Activated CD4-positive, alpha-beta T cell treated with anti-CD3 and anti-CD28 coated beads, Interleukin-2, amount 50 U/mL, for 4 hours (primary cell): ENCODE measurements around the gene ANKRD10.

Experiments
- DNase-seq, 2 experiments: peaks; one replicate each; pipeline ENCODE4 v3.0.0-alpha.2; 2020

ANKRD10 gene

DNA sequence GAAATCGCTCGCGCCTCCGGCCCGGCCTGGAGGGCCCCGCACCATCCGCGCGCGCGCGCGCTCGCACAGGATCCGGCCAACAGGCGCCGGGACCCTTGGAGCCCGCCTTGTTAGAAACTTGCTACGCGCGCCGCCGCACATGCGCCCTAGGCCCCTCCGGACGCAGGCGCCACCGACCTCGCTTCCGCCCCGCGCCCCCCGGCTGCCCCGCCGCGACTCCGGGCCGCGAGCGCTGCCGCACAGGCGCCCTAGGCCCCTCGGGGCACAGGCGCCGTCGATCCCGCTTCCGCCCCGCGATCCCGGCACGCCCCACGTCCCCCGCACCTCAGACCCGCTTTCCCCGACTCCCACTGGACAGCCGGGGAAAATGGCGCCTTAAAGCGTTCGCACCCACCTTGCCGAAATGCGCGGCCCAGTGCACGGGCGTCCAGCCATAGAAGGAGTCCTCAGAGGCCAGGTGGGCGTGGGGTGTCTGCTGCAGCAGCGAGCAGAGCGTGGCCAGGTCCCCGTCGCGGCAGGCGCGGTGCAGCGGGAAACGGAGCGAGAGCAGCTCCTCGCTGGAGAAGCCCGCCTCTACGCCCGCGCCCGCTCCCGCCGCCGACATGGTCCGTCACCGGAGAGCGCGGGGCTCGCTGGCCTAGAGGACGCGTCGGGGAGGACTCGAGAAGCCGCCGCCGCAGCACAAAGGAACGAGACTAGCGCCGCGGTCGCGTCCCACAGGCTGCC is 375 bp downstream of the ANKRD10 start:
- DNase-seq = peak; percentile 52 to 56

- peak in 1 of 2 experiments; percentile 4 for DNase-seq
Observed at GRCh38 chr13:110914081-110914330, 863 bp downstream of the ANKRD10 start.

DNA sequence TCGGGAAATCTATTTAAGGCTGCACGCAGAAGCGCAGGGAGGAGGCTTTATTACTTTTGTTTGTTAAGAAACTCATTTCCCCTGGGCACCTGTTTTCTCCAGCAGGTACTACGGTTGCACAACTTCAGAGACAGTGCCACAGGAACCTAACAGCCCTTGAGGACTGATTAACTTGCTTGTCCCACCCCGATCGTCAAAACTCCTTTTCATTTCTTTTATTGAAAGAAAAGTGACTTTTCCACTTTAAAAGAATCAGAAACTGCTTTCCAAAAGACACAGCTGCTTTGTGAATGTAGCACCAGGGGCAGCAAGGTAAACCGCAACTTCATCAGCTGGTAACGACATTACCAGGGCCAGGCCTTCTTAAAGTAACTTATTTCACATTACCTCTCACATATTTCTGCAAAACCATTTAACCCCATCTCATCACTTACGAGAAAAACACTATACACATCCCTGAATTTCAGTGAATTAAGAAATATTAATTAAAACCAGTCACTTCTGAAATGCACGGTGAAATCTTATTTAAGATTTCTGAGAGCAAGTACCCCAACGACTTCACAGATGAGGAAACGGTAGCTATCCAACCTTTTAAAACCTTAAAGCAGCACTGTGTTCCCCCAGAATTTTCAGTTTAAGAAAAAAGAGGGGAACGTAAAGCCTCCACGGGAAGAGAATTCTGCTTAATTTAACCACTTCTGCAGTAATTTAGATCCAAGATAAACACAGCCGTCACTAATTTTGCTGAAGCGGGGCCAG is 1.4 kb downstream of the ANKRD10 start:
- no peak for DNase-seq

DNA sequence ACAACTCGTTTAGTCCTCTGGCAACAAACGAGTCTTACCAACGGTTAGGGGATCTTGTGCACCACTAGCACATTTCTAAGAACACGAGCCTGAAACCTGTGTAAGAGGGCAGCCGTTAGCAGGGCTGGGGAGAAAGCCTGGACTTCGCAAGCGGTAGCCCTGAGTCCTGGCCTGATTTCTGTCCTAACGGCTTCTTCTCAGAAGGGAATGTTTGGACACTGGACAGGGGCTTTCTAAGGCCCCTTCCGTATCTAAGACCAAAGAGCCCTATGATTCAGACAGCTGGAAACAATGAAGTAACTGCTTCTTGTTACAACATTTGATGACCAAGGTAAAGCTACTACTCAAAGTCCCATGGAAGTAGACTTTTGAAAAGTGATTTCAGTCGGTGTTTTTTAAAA is 2.2 kb downstream of the ANKRD10 start:
- no peak for DNase-seq

DNA sequence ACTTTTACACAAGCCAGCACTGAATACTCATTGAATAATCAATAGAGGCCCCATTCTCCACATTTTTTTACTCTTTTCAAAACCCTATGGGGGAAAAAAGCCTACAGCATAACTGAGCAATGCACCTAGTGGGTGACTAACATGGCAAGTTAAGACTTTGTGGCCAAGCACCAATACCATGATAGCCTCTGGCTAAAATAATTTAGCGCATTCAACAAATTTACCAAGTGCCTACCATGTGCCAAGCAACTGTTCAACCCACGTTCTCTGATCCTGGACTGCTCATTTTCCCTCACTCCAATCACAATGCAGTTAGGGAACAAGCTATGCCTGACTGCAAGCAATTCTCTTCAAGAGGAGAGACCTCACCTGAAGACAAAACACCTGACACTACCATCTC is 3.0 kb downstream of the ANKRD10 start:
- no peak for DNase-seq

DNA sequence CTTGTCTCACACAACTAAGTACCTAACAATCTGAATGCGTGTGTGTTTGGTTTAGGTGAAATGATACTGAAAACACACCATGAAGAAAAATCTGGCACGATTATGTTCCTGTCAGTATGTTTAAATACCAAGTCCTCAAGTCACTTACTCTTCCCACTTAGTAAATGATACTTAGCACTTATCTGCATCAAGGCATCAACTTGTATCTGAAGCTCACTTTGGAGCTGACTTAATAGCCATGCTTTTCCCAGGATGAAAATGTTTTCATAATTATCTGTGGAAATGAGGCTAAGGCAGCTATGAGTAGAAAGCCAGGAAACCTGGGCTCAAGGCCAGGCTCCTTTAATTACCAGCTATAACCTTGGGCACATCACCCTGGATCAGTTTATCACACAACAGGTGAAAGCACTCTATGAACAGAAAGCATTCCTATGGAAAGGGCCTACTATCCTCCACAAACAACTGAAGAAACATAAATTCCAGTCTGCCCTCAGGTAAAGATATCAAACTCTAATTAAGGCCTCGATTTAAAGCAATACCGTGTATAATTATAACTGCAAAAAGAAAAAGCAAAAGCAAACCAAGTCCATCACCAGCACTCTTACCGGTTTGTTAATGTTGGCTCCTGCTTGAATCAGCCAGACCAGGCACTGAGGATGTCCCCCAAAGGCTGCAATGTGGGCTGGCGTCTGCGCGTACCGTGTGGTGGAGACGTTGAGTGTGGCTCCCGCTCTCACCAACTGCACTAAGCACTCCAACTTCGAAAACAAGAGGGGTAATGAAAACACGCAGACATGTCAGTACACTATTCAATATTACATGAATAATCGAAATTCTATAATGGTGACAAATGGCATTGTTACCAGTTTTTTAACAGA is 4.6 kb downstream of the ANKRD10 start:
- DNase-seq = no peak

- no peak for DNase-seq
Observed at GRCh38 chr13:110907951-110908898, 6.6 kb downstream of the ANKRD10 start.

DNA sequence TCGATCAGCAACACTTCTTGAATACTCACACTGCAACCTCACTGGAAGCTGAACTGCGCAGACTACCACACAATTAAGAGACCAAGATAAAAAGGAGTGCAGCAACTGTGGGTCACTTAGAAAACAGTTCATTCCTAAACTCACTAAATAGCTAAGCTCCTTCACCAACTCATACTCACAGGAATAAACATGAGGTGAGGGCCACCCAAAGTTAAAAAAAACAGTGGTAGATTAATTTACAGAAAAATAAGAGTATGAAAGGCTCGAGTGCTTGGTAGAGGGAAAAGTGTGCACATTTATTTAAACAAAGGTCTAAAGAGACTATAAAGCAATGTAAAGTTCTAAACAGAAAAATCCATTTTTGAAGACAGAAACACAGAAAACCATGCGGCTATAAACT is 7.6 kb downstream of the ANKRD10 start:
- DNase-seq = no peak

DNA sequence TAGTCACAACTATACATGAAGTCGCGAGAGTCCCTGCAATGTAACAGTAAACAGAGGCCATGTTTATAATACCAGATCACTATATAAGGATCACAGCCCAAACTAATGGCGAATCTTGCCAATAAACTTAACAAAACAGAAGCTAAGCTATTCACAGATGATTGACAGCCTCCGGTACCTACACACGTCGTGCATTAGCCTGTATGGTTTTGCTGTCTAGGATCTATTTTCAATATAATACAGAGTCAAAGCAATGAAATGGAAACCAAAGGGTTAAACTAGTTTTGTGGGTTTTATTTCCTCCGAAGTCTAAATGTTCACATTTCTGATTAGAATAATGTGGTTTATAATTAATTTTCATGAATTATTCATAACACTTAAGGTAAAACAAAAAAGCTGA is 10.1 kb downstream of the ANKRD10 start:
- DNase-seq = no peak

- no peak for DNase-seq
Observed at GRCh38 chr13:110902370-110902769, 12.5 kb downstream of the ANKRD10 start.

- DNase-seq = no peak
Observed at GRCh38 chr13:110897521-110897920, 17.3 kb downstream of the ANKRD10 start.

GRCh38 chr13:110897014-110897413 is 17.9 kb downstream of the ANKRD10 start:
- no peak for DNase-seq

- DNase-seq = no peak
Observed at GRCh38 chr13:110894086-110894485, 20.8 kb downstream of the ANKRD10 start.

GRCh38 chr13:110893571-110893970 is 21.3 kb downstream of the ANKRD10 start:
- no peak for DNase-seq

DNA sequence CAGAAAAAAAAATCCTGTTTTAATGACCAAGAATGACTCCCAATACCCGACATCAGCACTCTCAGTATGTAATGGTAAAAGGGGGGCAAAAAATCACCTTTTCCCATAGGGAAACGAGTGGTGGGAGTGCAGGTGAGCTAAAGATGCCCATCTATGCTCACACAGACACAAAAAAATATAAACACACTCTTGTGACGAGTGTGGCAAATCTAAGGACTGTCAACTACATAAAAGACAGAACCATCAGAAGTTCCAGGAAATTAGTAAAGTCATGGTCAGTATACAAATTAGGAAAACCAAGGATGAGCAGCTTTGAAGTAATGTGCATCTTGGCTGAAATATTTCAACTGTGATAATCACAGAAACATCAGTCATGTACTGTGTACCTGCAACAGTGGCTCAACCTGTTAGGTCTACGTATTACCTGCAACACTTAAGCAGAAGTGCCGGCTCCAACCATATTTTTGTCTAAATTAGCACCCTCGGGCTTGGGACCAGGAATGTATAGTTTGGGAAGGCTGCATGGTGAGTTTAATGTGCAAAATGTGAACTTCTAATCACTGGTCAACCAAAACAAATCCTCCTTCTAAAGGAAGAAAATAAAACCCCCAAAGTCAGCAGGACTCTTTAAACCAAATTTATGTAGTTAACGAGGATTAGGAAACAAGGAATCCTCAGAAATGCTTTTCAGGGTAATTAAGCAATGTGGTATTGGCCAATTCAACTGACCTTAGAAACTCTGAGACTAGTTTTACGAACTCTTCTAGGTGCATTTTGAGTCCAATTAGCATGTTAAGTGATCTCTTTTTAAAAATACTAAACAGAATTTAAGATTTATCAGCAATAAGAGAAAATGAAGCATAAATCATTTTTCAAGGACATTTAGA is 24.3 kb downstream of the ANKRD10 start:
- DNase-seq = no peak

GRCh38 chr13:110888390-110888789 is 26.5 kb downstream of the ANKRD10 start:
- no peak for DNase-seq

- no peak for DNase-seq
Observed at GRCh38 chr13:110887597-110888333, 27.1 kb downstream of the ANKRD10 start.

GRCh38 chr13:110886870-110887596 is 27.8 kb downstream of the ANKRD10 start:
- DNase-seq = no peak

DNA sequence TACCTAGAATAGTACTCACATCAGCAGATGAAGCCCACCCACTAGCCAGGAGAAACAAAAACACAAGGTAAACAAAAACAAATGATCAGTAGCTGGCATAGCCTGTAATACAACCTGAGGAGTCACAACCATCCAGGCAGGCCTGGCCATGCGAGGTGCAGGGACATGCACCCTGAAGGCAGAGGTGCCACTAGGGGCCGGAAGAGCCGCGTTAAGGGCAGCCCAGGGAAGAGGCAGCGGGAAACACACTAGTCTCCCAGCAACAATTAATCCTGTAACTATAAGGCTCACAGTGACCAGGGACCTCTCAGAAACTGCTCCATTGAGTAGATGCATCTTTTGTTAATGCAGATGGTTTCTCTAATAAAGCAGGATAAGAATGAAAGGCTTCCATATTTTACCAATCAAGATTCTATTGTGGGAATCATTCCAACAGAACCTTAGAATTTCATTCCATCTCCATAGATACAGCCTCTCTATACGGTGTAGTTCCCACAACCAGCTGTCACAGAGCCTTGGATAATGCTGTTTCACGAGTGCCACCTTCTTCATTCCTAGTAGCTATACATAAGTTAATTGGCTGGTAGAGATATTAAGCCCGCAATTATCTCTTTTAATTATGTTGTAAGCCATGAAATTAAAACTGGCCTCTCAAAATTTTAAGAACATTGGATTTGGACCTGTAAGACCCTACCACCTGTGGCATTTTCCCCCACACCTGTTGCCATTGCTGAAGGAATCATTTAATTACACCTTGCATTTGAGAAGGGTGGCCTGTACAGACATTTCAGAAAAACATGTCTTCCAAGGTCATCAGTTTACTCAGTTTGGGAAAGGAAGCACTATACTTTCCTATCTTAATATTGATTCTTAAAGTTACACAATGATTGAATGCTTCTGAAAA is 28.7 kb downstream of the ANKRD10 start:
- DNase-seq = no peak
